ENCODE data around the gene OR56A3.

The OR56A3 gene

DNA sequence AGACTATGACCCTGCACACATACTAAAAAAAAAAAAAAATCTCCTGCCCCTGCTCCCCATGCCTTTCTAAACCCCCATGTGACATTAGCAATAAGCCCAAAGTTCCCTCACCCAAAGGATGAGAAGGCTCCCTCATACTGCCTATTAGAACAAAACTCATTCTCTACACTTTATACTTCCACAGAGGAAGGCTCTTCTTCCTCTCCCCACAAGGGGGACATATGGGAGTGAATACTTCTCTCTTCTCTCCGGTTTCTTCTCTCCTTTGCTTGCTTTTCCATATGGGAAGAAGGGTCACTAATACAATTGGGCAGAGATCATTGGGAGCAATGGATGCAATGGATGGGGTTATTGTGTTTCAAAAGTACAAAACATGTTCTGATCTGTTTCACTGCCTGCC, 41.4 kb downstream of the OR56A3 start:
- no peak for DNase-seq

DNA sequence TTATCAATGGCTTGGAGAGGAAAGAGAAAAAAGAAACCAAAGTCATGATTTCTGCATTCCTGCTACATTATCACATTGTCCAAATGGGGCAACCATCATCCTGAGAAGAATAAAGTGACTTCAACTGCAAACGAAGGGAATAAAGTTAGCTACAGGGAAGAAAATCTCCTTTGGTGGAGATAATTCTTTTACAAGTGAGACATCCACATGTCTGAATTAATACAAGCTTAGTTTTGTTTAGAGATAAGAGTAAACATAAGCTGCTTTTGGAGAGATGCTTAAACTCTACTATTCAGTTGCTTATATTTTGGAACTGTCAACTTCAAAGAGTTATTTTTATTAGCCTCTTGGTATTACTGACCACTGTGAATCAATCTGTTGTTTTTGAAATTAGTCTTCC, 44.8 kb downstream of the OR56A3 start, which contains the start of gene OR52L1:
Gene OR52L1, minus strand, starts transcription at position 101 of the 400 bp plus-strand sequence. Its CDS starts 55 bp downstream, at position 46.
- no peak for DNase-seq

DNA sequence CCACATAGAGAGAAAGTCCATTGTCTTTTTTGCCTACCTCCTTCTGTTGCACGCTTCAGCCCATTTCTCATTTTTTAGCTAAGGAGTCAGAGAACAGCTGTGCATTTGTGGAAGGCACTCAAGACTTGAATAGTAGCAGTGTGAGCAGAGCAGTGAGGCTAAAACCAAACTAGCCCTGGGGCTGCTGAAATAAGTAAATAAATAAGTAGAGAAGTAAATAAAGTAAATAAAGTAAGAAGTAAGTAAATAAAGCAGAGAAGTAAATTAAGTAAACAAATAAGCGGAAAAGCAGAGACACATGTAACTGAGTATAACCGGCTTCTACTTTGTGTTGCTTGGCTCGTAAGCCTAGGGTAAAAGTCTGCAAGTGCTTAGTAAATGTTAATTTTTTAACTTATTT, 47.2 kb downstream of the OR56A3 start:
- no peak for DNase-seq

DNA sequence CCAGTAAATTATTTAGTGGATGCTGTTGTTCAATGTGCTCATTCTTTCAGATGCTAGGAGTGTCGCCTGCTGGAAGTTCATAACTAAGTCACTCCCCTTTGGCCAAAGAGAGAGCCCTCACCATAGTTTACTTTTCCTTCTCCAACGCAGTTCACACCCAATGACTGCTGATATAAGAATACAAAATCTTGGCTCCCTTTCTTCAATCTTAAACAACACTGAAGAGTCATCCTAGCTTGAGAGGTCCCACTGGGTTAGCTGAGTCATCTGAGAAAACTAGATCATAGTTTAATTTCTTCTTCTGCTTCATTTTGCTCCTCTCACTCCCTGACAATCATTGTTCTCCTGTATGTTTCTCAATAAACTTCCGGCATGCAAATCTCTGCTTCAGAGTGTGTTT, 50.1 kb downstream of the OR56A3 start:
- DNase-seq: no peak

DNA sequence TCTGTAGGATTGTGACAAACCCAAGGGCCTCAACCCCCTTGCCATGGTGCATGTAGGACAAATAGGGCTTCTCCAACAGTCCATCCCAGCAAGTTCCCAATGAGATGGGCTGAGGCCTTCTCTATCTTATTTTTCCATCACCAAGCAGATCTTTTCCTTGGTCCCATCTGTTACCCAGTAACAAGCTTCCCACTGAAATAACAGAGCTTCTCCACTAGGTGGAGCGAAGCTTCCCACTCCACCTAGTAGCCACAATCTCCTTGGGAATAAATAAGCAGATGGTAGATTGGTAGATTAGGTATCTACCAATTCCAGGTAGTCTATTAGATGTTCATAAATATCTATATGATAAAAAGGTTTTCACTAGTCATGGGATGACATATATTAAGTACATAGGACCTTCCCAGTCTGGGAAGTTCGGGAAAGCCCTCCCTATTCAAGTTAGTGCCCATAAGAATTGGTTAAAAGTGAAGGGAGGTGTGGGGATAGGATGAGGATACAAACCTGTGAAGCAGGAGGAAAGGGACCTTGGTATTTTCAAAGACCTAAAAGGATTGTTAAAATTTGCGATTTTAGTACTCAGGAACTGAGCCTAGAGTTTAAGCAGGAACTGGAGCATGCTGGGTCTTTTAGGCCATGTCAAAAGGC, 50.7 kb downstream of the OR56A3 start:
- peak; percentile 23 for DNase-seq

DNA sequence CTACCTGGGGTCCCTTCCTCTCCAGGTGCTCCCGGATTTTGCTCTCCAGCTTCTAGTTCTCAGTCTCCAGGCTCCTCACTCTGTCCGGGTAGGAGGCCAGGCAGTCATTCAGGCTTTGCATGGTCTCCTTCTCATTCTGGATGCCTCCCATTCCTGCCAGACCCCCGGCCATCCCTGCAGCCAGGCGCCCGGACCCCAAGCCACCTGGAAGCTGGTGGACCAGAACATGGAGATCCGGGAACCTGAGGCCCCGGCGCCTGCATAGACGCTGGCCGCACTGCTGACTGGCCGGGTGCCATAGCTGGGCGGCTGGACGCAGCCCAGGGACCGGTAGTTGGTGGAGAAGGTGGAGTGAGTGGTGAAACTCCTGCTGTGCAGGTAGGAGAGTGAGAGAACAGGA, 52.7 kb downstream of the OR56A3 start:
- no peak for DNase-seq

All from hematopoietic multipotent progenitor cell treated with erythropoietin and hydrocortisone succinate and interleukin-3 and kit ligand, for 8 days (in vitro differentiated cells).